ENCODE measurements around the gene AP3B2.

The AP3B2 gene

GRCh38 chr15:82743810-82744209 lies 34.1 kb upstream of the AP3B2 start:
- H3K4me3 ChIP-seq (ENCODE audit: low read depth, low read length): no peak overlapping the region
- POLR2A ChIA-PET: no interaction called here
- CTCF ChIA-PET: no interaction called here
- TF ChIP-seq, protein P1, sequence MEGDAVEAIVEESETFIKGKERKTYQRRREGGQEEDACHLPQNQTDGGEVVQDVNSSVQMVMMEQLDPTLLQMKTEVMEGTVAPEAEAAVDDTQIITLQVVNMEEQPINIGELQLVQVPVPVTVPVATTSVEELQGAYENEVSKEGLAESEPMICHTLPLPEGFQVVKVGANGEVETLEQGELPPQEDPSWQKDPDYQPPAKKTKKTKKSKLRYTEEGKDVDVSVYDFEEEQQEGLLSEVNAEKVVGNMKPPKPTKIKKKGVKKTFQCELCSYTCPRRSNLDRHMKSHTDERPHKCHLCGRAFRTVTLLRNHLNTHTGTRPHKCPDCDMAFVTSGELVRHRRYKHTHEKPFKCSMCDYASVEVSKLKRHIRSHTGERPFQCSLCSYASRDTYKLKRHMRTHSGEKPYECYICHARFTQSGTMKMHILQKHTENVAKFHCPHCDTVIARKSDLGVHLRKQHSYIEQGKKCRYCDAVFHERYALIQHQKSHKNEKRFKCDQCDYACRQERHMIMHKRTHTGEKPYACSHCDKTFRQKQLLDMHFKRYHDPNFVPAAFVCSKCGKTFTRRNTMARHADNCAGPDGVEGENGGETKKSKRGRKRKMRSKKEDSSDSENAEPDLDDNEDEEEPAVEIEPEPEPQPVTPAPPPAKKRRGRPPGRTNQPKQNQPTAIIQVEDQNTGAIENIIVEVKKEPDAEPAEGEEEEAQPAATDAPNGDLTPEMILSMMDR (IDR thresholded peaks at IDR 0.05; ENCODE audit: insufficient read depth, low read length, missing control alignments): no peak
- no peak for DNase-seq (ENCODE audit: low read depth, low spot score)

GRCh38 chr15:82742134-82742533 lies 32.5 kb upstream of the AP3B2 start:
- ChIA-PET CTCF (interaction anchor here (1.2 kb wide), 1 partner anchor 8 kb away, joined by 4 read pairs; no protein-coding TSS in a partner anchor), POLR2A (interaction anchor here (0.6 kb wide), 1 partner anchor 11 kb away, joined by 4 read pairs; no protein-coding TSS in a partner anchor)
- TF ChIP-seq, protein P1 (IDR thresholded peaks at IDR 0.05; ENCODE audit: insufficient read depth, low read length, missing control alignments): no peak
- DNase-seq (ENCODE audit: low read depth, low spot score): no peak
- H3K4me3 ChIP-seq (ENCODE audit: low read depth, low read length): no peak overlapping the region

GRCh38 chr15:82739086-82739485 lies 29.4 kb upstream of the AP3B2 start:
- no peak overlapping the region for H3K4me3 ChIP-seq (ENCODE audit: low read depth, low read length)
- POLR2A ChIA-PET: no interaction called here
- DNase-seq (ENCODE audit: low read depth, low spot score): no peak
- TF ChIP-seq, protein P1 (IDR thresholded peaks at IDR 0.05; ENCODE audit: insufficient read depth, low read length, missing control alignments): no peak
- CTCF ChIA-PET: interaction anchor here (1.3 kb wide), 1 partner anchor 13 kb away, joined by 3 read pairs; no protein-coding TSS in a partner anchor

GRCh38 chr15:82737975-82738374 lies 28.3 kb upstream of the AP3B2 start:
- TF ChIP-seq, protein P1 (IDR thresholded peaks at IDR 0.05; ENCODE audit: insufficient read depth, low read length, missing control alignments): no peak
- CTCF ChIA-PET: interaction anchor here (1.3 kb wide), 1 partner anchor 15 kb away, joined by 3 read pairs; no protein-coding TSS in a partner anchor
- no peak for DNase-seq (ENCODE audit: low read depth, low spot score)
- no peak overlapping the region for H3K4me3 ChIP-seq (ENCODE audit: low read depth, low read length)
- POLR2A ChIA-PET: no interaction called here

DNA sequence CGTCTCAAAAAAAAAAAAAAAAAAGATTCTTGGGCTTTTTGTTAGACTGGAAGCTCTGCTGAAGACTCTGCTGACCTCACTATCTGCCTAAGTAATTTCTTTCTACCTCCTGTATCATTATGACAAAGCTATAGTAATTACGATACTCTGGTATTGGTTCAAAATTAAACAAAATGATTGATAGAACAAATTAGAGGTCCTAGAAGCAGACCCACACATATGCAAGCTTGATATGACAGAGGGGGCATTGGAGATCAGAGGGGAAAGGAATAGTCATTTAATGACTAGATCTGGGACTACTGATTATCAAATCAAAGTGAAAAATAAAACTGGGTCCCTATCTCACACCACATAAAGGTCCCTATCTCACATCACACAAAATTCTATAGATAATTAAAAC lies 21.9 kb upstream of the AP3B2 start:
- TF ChIP-seq, protein P1 (IDR thresholded peaks at IDR 0.05; ENCODE audit: insufficient read depth, low read length, missing control alignments): no peak
- ChIA-PET CTCF (no interaction called here), POLR2A (no interaction called here)
- no peak overlapping the region for H3K4me3 ChIP-seq (ENCODE audit: low read depth, low read length)
- DNase-seq (ENCODE audit: low read depth, low spot score): no peak

DNA sequence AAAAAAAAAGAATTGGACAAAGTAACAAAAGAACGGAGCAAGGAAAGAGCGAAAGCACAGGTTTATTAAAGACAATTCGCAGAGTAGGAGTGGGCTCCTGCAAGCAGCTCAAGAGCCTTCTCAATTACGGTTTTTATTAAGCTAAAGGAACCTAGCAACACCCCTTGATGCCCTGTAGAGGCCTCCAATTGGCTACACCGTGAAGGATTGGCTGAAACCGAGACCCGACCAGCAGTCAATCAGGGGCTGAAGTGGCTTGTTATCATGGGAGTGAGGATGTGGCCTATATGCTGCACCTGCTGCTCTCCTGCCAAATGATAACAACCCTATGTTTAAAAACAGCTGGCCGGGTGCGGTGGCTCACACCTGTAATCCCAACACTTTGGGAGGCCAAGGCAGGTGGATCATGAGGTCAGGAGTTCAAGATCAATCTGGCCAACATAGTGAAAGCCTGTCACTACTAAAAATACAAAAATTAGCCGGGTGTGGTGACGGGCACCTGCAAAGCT lies 20.4 kb upstream of the AP3B2 start:
- CTCF ChIA-PET: no interaction called here
- TF ChIP-seq, protein P1 (IDR thresholded peaks at IDR 0.05; ENCODE audit: insufficient read depth, low read length, missing control alignments): no peak
- POLR2A ChIA-PET: no interaction called here
- H3K4me3 ChIP-seq (ENCODE audit: low read depth, low read length): no peak overlapping the region
- DNase-seq (ENCODE audit: low read depth, low spot score): no peak

Measured in AG04449 (cell line).